PC-9 (cell line): ENCODE measurements around the gene ATP1A3. TPM values are rescaled to one million over a fixed set of nuclear protein-coding genes. Genes with fewer than 3 reads are reported as not detected.

Experiments used
- BruUV-seq: library from RNA; stranded (reverse); fragments of 400-500 nt; replicated peaks from 2 replicates; lab custom pipeline; 2021; lab: Mats Ljungman, UMichigan
- CTCF ChIA-PET: fragments of 300-600 bp; sonication (Branson Sonifier 250); formaldehyde crosslinking; loops from one replicate; lab custom pipeline; 2022; ENCODE audit warnings: antibody characterized with exemption; lab: Charles Lee
- POLR2A ChIA-PET: fragments of 300-600 bp; sonication (Branson Sonifier 250); formaldehyde crosslinking; loops from one replicate; lab custom pipeline; 2022; ENCODE audit warnings: antibody characterized with exemption; ENCODE audit not compliant: unreplicated experiment; lab: Charles Lee
- DNase-seq, 2 experiments: peaks; one replicate each; pipeline versions ENCODE4 v3.0.0 to v3.0.0-alpha.2; 2015 to 2022; ENCODE audit warnings: mixed read lengths in 1 of 2
- H2AFZ ChIP-seq: fragments of 200-600 bp; sonication (generic); 2 replicates; pipeline ENCODE4 v1.8.1; 2017; ENCODE audit warnings: antibody characterized with exemption
- H3F3A ChIP-seq: fragments of 200-600 bp; sonication (generic); 2 replicates; pipeline ENCODE4 v1.8.1; 2017; ENCODE audit warnings: antibody characterized with exemption, mild to moderate bottlenecking, low read depth; ENCODE audit not compliant: insufficient read depth
- H3K27ac ChIP-seq: fragments of 200-600 bp; sonication (generic); 2 replicates; pipeline ENCODE4 v1.6.1; 2016; ENCODE audit warnings: mixed run types
- H3K27me3 ChIP-seq: fragments of 200-600 bp; sonication (generic); 2 replicates; pipeline ENCODE4 v1.6.1; 2016; ENCODE audit warnings: low read depth, mixed run types; ENCODE audit not compliant: insufficient read depth
- H3K36me3 ChIP-seq: fragments of 200-600 bp; sonication (generic); 2 replicates; pipeline ENCODE4 v1.6.1; 2016; ENCODE audit warnings: low read depth, mixed run types
- H3K4me1 ChIP-seq: fragments of 200-600 bp; sonication (generic); replicated peaks from 2 replicates; pipeline ENCODE4 v1.6.1; 2016; ENCODE audit warnings: mixed run types; ENCODE audit not compliant: insufficient read depth
- H3K4me2 ChIP-seq: fragments of 200-600 bp; sonication (generic); 2 replicates; pipeline ENCODE4 v1.6.1; 2017; ENCODE audit warnings: mixed run types
- H3K4me3 ChIP-seq: fragments of 200-600 bp; sonication (generic); 2 replicates; pipeline ENCODE4 v1.6.1; 2016; ENCODE audit warnings: mixed run types
- H3K79me2 ChIP-seq: fragments of 200-600 bp; sonication (generic); 2 replicates; pipeline ENCODE4 v1.6.1; 2017; ENCODE audit warnings: low read depth, mixed run types
- H3K9me2 ChIP-seq: fragments of 200-600 bp; sonication (generic); 2 replicates; pipeline ENCODE4 v1.8.1; 2017; ENCODE audit warnings: mild to moderate bottlenecking; ENCODE audit not compliant: insufficient read depth
- H3K9me3 ChIP-seq: fragments of 200-600 bp; sonication (generic); 2 replicates; pipeline ENCODE4 v1.8.1; 2016; ENCODE audit warnings: low read depth; ENCODE audit not compliant: insufficient read depth
- H4K20me1 ChIP-seq: fragments of 200-600 bp; sonication (generic); 2 replicates; pipeline ENCODE4 v1.8.1; 2017; ENCODE audit not compliant: insufficient read depth
- CTCF ChIP-seq: fragments of 200-600 bp; sonication (generic); conservative IDR thresholded peaks from 2 replicates; pipeline ENCODE4 v1.6.1; 2017; ENCODE audit warnings: mixed run types, antibody characterized with exemption, mild to moderate bottlenecking, moderate library complexity
- EZH2 ChIP-seq: fragments of 200-600 bp; sonication (generic); IDR thresholded peaks from 2 replicates; pipeline ENCODE4 v1.8.0; 2017; ENCODE audit warnings: antibody characterized with exemption, low read depth
- intact Hi-C: fragments of 100-400 bp; cut with micrococcal nuclease; formaldehyde crosslinking; loops from one replicate; pipeline ENCODE4 v1.10.0; 2022; ENCODE audit not compliant: unreplicated experiment
- total RNA-seq: library from RNA; stranded (reverse); gene quantifications from 2 replicates; pipeline ENCODE4 v1.2.3, GENCODE V29; 2021

The ATP1A3 gene
- total RNA-seq, 1 experiment from 2014 or later = not detected

- CTCF ChIA-PET = interaction anchor here (0.7 kb wide), 1 partner anchor 304 kb away, joined by 4 read pairs; no protein-coding TSS in a partner anchor
- Histone ChIP-seq H4K20me1 (no peaks in the 10 kb centered on the region), H3K27ac (no peak overlapping the region), H3K9me2 (no peaks in the 10 kb centered on the region), H3K4me2 (no peak overlapping the region), H3K9me3 (no peaks in the 10 kb centered on the region), H3K27me3 (peaks cover 50% of the 10 kb centered on the region), H2AFZ (no peak overlapping the region), H3K4me1 (no peaks in the 10 kb centered on the region), H3K36me3 (no peaks in the 10 kb centered on the region), H3K4me3 (no peak overlapping the region), H3F3A (no peaks in the 10 kb centered on the region), H3K79me2 (no peaks in the 10 kb centered on the region)
- intact Hi-C loops = no loop called here
- BruUV-seq = no TSS peak
- TF ChIP-seq CTCF (no peak), EZH2 (no peak)
- POLR2A ChIA-PET = no interaction called here
- DNase-seq = no peak
Measured at GRCh38 chr19:41974652-41975051, 19.4 kb downstream of the ATP1A3 start.

GRCh38 chr19:41971363-41971762 is 22.7 kb downstream of the ATP1A3 start:
- CTCF ChIA-PET = no interaction called here
- H4K20me1 ChIP-seq = no peaks in the 10 kb centered on the region
- BruUV-seq = no TSS peak
- DNase-seq = no peak
- peaks cover 76% of the 10 kb centered on the region for H3K27me3 ChIP-seq
- no peak overlapping the region for H3K4me3 ChIP-seq
- H3K36me3 ChIP-seq = no peaks in the 10 kb centered on the region
- H3K9me2 ChIP-seq = no peaks in the 10 kb centered on the region
- no peak overlapping the region for H2AFZ ChIP-seq
- H3K79me2 ChIP-seq = no peaks in the 10 kb centered on the region
- H3K4me1 ChIP-seq = no peaks in the 10 kb centered on the region
- no peaks in the 10 kb centered on the region for H3F3A ChIP-seq
- no peak overlapping the region for H3K27ac ChIP-seq
- intact Hi-C loops = no loop called here
- POLR2A ChIA-PET = no interaction called here
- H3K9me3 ChIP-seq = no peaks in the 10 kb centered on the region
- no peak overlapping the region for H3K4me2 ChIP-seq
- TF ChIP-seq EZH2 (no peak), CTCF (no peak)

GRCh38 chr19:41969772-41970458 is 24.1 kb downstream of the ATP1A3 start:
- Histone ChIP-seq H3K9me2 (no peaks in the 10 kb centered on the region), H3K4me2 (no peak overlapping the region), H3K27ac (no peak overlapping the region), H2AFZ (no peak overlapping the region), H3F3A (no peaks in the 10 kb centered on the region), H3K79me2 (no peaks in the 10 kb centered on the region), H3K27me3 (peaks cover 81% of the 10 kb centered on the region), H3K36me3 (no peaks in the 10 kb centered on the region), H3K4me3 (no peak overlapping the region), H3K4me1 (no peaks in the 10 kb centered on the region), H3K9me3 (no peaks in the 10 kb centered on the region), H4K20me1 (no peaks in the 10 kb centered on the region)
- TF ChIP-seq CTCF (no peak), EZH2 (no peak)
- ChIA-PET CTCF (no interaction called here), POLR2A (no interaction called here)
- intact Hi-C loops = no loop called here
- BruUV-seq = no TSS peak
- no peak for DNase-seq
